Transverse colon (tissue), 4 donors: ENCODE data around the gene PPP1R10. TPM values are rescaled to one million over a fixed set of nuclear protein-coding genes. Genes with fewer than 3 reads are reported as not detected.

Source experiments
- DNase-seq: peaks from one replicate; pipeline ENCODE4 v3.0.0-alpha.2; 2019
- H3K27ac ChIP-seq, 4 donors: fragments of 200-600 bp; sonication (generic); 2 replicates each; pipeline ENCODE4 v1.5.1; 2016 to 2018; ENCODE audit warnings: inconsistent platforms in 4 of 4
- H3K27me3 ChIP-seq: fragments of 200-600 bp; sonication (generic); 2 replicates; pipeline ENCODE4 v1.5.1; 2017; ENCODE audit warnings: inconsistent platforms
- H3K36me3 ChIP-seq, 4 donors: fragments of 200-600 bp; sonication (generic); 2 replicates each; pipeline ENCODE4 v1.5.1; 2017 to 2019; ENCODE audit warnings: inconsistent platforms in 4 of 4
- H3K4me1 ChIP-seq, 4 donors: fragments of 200-600 bp; sonication (generic); 2 replicates each; pipeline ENCODE4 v1.5.1; 2017 to 2020; ENCODE audit warnings: inconsistent platforms in 4 of 4
- H3K4me3 ChIP-seq, 4 donors: fragments of 200-600 bp; sonication (generic); 1 replicate in 1 of 4; 2 replicates in 3 of 4; pipeline versions ENCODE4 v1.5.1 to v1.6.1; 2017 to 2019; ENCODE audit warnings: inconsistent platforms in 4 of 4
- H3K9me3 ChIP-seq, 2 donors: fragments of 200-600 bp; sonication (generic); 2 replicates each; pipeline ENCODE4 v1.5.1; 2017 to 2019; ENCODE audit warnings: inconsistent platforms in 2 of 2
- EP300 ChIP-seq: sonication (generic); formaldehyde crosslinking; IDR thresholded peaks from one replicate; pipeline ENCODE4 v1.6.1; 2017; ENCODE audit warnings: antibody characterized with exemption, low read depth
- POLR2A ChIP-seq: fragments of 450-650 bp; IDR thresholded peaks from one replicate; pipeline ENCODE4 v1.6.1; 2016; ENCODE audit warnings: antibody characterized with exemption, mild to moderate bottlenecking, moderate library complexity
- POLR2AphosphoS5 ChIP-seq, 3 donors: sonication (generic); formaldehyde crosslinking; IDR thresholded peaks; one replicate each; pipeline ENCODE4 v1.6.1; 2016; ENCODE audit warnings: antibody characterized with exemption in 3 of 3
- WGBS, 2 donors: methylation state at CpG; one replicate each; pipeline ENCODE4 v1.1.5; 2018; ENCODE audit warnings: low coverage in 1 of 2; 5-methylcytosine and 5-hydroxymethylcytosine counted together
- in situ Hi-C, 4 donors: fragments of 200-750 bp; cut with MboI; loops; one replicate each; pipeline versions ENCODE4 v1.15.0 to v1.15.1; 2017; ENCODE audit warnings: low sequenced_read_pairs in 3 of 4, low pct_ligation_motif_present in 1 of 4, low pct_unique_long_range_greater_than_20kb in 1 of 4
- intact Hi-C: fragments of 100-400 bp; cut with DNase I; formaldehyde crosslinking; loops from one replicate; pipeline ENCODE4 v1.15.1; 2023; ENCODE audit warnings: low total_unique reads
- total RNA-seq, 4 donors: library from RNA; depleted of rRNA; stranded (reverse); fragments of >200 nt; gene quantifications; one replicate each; pipeline ENCODE4 v1.1.0, GENCODE V29; 2016
- TF ChIP-seq, protein P1 (sequence below), 5 experiments: fragments of 200-600 bp in 3 of 5; fragments of 450-650 bp in 2 of 5; sonication (generic) in 3 of 5; IDR thresholded peaks; 1 replicate in 2 of 5; 2 replicates in 3 of 5; pipeline ENCODE4 v1.5.1; 2016 to 2017; ENCODE audit warnings: antibody characterized with exemption in 5 of 5, inconsistent platforms in 3 of 5, mild to moderate bottlenecking in 2 of 5, moderate library complexity in 1 of 5

PPP1R10 gene
- total RNA-seq, 4 donors from 2014 or later, result 35.5 to 62.5 (median 53.8) TPM

DNA sequence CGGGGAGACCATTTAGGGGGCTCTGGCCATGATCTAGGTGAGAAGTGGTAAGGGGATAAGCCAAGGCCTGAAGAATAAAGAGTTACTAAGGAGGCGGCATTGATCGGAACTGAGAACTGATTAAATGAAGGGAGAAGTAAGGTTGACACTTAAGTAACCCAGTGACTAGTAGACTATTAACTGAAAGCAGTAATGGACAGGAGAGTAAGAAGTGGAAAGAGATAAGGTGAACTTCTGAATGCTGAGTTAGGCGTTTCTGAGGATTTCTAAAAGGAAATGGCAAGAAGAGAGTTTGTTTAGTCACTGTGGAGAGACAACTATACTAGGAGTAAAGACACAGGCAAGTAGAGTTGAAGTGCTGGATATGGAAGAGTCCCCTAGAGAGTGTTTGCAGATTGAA is 43.9 kb downstream of the PPP1R10 start:
- TF ChIP-seq POLR2A, result no peak
- no peak for TF ChIP-seq POLR2AphosphoS5 (IDR thresholded peaks at IDR 0.05)
- H3K9me3 ChIP-seq, result no peaks in the 10 kb centered on the region
- intact Hi-C loops, result no loop called here
- H3K27me3 ChIP-seq, result no peaks in the 10 kb centered on the region
- in situ Hi-C loops, result no loop called here
- no peak for DNase-seq
- peaks cover 0 to 14% (median 6%) of the 10 kb centered on the region in 4 donors for H3K36me3 ChIP-seq
- no peak overlapping the region for H3K27ac ChIP-seq
- peaks cover 20 to 36% (median 30%) of the 10 kb centered on the region in 4 donors for H3K4me1 ChIP-seq
- H3K4me3 ChIP-seq, result no peak overlapping the region
- WGBS, 2 donors, result 53 to 54% methylated on average over 4 of the region's 4 CpGs

DNA sequence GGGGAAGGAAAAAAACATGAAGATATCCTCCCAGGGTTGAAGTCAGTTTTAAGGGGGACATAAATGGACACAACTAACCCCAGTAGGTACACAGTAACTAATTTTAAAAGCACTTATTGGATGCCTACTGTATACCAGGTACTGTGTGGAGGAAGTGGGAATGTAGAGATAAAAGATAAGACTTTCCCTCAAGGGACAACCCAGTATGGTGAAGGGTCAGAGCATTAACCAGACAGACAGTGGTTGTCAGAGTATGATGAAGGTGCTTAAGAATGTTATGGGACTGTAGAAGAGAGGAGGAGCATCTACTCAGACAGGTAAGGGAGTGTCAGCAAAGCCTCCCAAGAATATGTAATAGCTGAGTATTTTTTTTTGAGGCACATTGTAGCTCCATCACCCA is 44.9 kb downstream of the PPP1R10 start:
- DNase-seq, result no peak
- Histone ChIP-seq H3K36me3 (peaks cover 0 to 4% (median 1%) of the 10 kb centered on the region in 4 donors), H3K4me1 (peaks cover 20 to 36% (median 30%) of the 10 kb centered on the region in 4 donors), H3K27ac (peak overlapping the region; percentile 82 to 96 (median 91)), H3K27me3 (no peaks in the 10 kb centered on the region), H3K4me3 (peak overlapping the region in 3 of 4 donors; percentile 51 to 79 (median 51)), H3K9me3 (no peaks in the 10 kb centered on the region)
- intact Hi-C loops (no loop called here), in situ Hi-C loops (no loop called here)
- TF ChIP-seq EP300 (no peak), POLR2A (no peak), POLR2AphosphoS5 (IDR thresholded peaks at IDR 0.05) (no peak)
- TF ChIP-seq, protein P1, sequence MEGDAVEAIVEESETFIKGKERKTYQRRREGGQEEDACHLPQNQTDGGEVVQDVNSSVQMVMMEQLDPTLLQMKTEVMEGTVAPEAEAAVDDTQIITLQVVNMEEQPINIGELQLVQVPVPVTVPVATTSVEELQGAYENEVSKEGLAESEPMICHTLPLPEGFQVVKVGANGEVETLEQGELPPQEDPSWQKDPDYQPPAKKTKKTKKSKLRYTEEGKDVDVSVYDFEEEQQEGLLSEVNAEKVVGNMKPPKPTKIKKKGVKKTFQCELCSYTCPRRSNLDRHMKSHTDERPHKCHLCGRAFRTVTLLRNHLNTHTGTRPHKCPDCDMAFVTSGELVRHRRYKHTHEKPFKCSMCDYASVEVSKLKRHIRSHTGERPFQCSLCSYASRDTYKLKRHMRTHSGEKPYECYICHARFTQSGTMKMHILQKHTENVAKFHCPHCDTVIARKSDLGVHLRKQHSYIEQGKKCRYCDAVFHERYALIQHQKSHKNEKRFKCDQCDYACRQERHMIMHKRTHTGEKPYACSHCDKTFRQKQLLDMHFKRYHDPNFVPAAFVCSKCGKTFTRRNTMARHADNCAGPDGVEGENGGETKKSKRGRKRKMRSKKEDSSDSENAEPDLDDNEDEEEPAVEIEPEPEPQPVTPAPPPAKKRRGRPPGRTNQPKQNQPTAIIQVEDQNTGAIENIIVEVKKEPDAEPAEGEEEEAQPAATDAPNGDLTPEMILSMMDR (IDR thresholded peaks at IDR 0.05), result no peak

DNA sequence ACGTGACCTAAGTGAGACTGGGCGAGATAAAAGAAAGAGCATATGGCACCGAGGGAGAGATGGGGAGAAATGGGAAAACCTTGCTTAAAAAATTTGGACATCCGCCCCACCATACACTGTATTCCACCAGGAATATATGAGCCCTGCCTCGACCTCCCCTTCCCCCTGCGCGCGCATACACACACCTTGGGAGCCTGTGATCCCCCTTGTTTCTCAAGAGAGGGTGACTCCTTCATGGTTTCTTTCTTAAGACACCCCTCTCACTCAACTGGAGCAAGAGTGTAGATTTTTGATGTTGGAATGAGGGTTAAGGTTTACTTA is 45.3 kb downstream of the PPP1R10 start:
- H3K4me3 ChIP-seq, result peak overlapping the region; percentile 51 to 79 (median 62)
- TF ChIP-seq, protein P1 (IDR thresholded peaks at IDR 0.05), result no peak
- TF ChIP-seq POLR2AphosphoS5 (IDR thresholded peaks at IDR 0.05) (no peak), EP300 (no peak), POLR2A (no peak)

DNA sequence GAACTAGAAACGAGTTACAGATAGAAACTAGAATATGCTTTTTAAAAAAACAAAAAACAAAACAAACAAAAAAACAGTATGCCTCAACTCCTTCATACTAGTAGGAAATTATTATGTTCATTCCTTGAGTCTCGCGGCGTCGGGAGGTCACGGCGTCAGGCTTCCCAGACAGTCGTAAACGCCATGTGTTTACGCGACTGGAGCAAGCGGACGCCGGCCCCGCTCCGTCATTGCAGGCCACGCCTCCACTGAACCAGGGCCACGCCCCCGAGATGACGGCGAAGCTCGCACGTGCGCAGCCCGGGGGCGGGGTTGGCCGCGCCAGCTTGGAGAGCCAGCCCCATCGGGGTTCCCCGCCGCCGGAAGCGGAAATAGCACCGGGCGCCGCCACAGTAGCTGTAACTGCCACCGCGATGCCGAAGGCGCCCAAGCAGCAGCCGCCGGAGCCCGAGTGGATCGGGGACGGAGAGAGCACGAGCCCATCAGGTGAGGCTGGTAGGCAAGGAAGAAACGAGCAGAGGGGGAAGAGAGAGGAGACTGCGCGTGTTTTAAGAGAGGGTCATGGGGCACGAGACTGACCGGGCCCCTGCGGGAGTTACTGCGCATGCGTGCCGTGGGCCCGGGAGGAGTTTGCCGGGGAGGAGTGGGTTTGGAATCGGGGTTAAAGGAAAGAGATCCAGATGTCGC is 45.8 kb downstream of the PPP1R10 start, which contains the start of gene ABCF1:
ABCF1 (plus strand) TSS at position 368 of the 687 bp plus-strand sequence; CDS start at position 414, 46 bp downstream.
- peak within 1 kb of the TSS; percentile 51 to 79 (median 62) for H3K4me3 ChIP-seq
- in situ Hi-C loops (no loop called here), intact Hi-C loops (no loop called here)
- TF ChIP-seq, protein P1 (IDR thresholded peaks at IDR 0.05), result no peak
- TF ChIP-seq POLR2AphosphoS5 (IDR thresholded peaks at IDR 0.05), result peak; percentile 85 to 92 (median 89)
- peak; percentile 66 for TF ChIP-seq EP300
- peak; percentile 77 for TF ChIP-seq POLR2A
- DNase-seq, result peak; percentile 99
- peaks cover 20 to 36% (median 30%) of the 10 kb centered on the region in 4 donors for H3K4me1 ChIP-seq
- no peaks in the 10 kb centered on the region for H3K36me3 ChIP-seq
- H3K27me3 ChIP-seq, result no peaks in the 10 kb centered on the region
- H3K27ac ChIP-seq, result peak within 1 kb of the TSS; percentile 82 to 96 (median 91)
- 0% methylated on average over 9 to 59 of the region's 59 CpGs for WGBS, 2 donors
- H3K9me3 ChIP-seq, result no peaks in the 10 kb centered on the region

More for the DNA sequence above, 45.3 kb downstream of the PPP1R10 start:
- DNase-seq, result no peak
- H3K4me1 ChIP-seq, result peaks cover 20 to 36% (median 30%) of the 10 kb centered on the region in 4 donors
- H3K36me3 ChIP-seq, result peaks cover 0 to under 1% (median 0%) of the 10 kb centered on the region in 4 donors
- no peaks in the 10 kb centered on the region for H3K9me3 ChIP-seq
- in situ Hi-C loops, result no loop called here
- intact Hi-C loops, result no loop called here
- peak overlapping the region; percentile 82 to 96 (median 91) for H3K27ac ChIP-seq
- no peaks in the 10 kb centered on the region for H3K27me3 ChIP-seq
- WGBS, 2 donors, result 2% methylated on average over 8 of the region's 8 CpGs
